ENCODE results near the gene LSM4. TPM values are rescaled to one million over a fixed set of nuclear protein-coding genes. Genes with fewer than 3 reads are reported as not detected.

Gene LSM4
- total RNA-seq, 4 donors from 2014 or later, result 122 to 294 (median 193) TPM

GRCh38 chr19:18289471-18290301, 33.2 kb downstream of the LSM4 start:
- TF ChIP-seq POLR2A (IDR thresholded peaks at IDR 0.05), result no peak
- TF ChIP-seq, protein P1, sequence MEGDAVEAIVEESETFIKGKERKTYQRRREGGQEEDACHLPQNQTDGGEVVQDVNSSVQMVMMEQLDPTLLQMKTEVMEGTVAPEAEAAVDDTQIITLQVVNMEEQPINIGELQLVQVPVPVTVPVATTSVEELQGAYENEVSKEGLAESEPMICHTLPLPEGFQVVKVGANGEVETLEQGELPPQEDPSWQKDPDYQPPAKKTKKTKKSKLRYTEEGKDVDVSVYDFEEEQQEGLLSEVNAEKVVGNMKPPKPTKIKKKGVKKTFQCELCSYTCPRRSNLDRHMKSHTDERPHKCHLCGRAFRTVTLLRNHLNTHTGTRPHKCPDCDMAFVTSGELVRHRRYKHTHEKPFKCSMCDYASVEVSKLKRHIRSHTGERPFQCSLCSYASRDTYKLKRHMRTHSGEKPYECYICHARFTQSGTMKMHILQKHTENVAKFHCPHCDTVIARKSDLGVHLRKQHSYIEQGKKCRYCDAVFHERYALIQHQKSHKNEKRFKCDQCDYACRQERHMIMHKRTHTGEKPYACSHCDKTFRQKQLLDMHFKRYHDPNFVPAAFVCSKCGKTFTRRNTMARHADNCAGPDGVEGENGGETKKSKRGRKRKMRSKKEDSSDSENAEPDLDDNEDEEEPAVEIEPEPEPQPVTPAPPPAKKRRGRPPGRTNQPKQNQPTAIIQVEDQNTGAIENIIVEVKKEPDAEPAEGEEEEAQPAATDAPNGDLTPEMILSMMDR (IDR thresholded peaks at IDR 0.05 in 4 of 5, conservative IDR thresholded peaks at IDR 0.05 in 1 of 5), result no peak
- intact Hi-C loops (cut with DNase I; ENCODE audit: low total_unique reads) (no loop called here), in situ Hi-C loops (cut with MboI; ENCODE audit: low sequenced_read_pairs in 4 of 4) (no loop called here)
- Histone ChIP-seq H3K4me1 (peaks cover 5 to 9% of the 10 kb centered on the region in 2 donors), H3K36me3 (no peaks in the 10 kb centered on the region), H3K9me3 (no peaks in the 10 kb centered on the region), H3K27ac (peak overlapping the region; percentile 86 to 98 (median 93)), H3K4me3 (no peak overlapping the region), H3K27me3 (no peaks in the 10 kb centered on the region)
- no peak for DNase-seq
- ATAC-seq, result no peak

DNA sequence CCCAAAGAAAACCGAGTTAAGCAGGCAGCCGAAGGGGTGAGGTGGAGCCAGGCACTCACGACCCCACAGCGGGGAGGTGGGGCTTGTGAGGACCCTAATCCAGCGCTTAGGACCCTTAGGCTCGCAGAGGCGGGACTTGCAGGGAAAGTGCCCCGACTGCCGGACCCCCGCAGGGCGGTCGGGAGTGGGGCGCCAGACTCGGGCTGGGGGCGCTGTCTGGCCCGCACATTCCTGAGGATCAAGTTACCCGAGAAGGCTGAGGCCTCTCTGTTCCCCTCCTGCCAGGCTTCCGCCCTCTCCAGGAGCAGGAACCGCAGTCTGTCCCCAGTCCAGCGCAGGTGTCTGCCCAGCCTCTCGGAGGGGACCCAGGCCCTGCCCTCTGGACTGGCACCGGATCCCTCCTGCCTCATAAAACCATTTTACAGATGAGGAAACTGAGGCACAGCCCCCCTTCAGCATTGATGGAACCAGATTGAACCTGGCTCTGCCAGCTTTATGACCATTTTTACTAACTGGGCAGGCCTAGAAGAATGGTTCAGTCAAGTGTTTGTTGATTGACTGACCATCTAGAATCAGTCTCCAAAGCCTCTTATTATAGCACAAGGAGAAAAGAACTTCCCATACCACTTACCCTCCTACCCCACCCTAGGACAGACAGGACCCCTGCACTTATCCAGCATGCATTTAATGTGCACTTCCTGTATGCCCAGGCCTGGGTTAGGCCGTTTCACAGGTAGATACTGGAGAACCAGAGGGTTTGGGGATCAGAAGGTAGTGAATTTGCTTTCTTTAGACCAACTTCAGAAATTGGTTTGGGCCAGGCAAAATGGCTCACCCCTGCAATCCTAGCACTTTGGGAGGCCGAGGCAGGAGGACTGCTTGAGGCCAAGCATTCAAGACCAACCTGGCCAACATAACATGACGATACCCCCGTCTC, 34.8 kb downstream of the LSM4 start:
- Histone ChIP-seq H3K36me3 (no peaks in the 10 kb centered on the region), H3K9me3 (no peaks in the 10 kb centered on the region), H3K27ac (peak overlapping the region in 3 of 4 donors; percentile 16 to 100 (median 28)), H3K27me3 (no peaks in the 10 kb centered on the region), H3K4me1 (peaks cover 6 to 8% of the 10 kb centered on the region in 2 donors), H3K4me3 (no peak overlapping the region)
- in situ Hi-C loops (cut with MboI; ENCODE audit: low sequenced_read_pairs in 4 of 4), result no loop called here
- TF ChIP-seq POLR2A (IDR thresholded peaks at IDR 0.05), result no peak
- TF ChIP-seq, protein P1 (IDR thresholded peaks at IDR 0.05 in 4 of 5, conservative IDR thresholded peaks at IDR 0.05 in 1 of 5), result no peak
- no peak for ATAC-seq
- intact Hi-C loops (cut with DNase I; ENCODE audit: low total_unique reads), result no loop called here
- DNase-seq, result no peak

- TF ChIP-seq POLR2A (IDR thresholded peaks at IDR 0.05), result no peak
- TF ChIP-seq, protein P1 (IDR thresholded peaks at IDR 0.05 in 4 of 5, conservative IDR thresholded peaks at IDR 0.05 in 1 of 5), result no peak
- Histone ChIP-seq H3K36me3 (no peaks in the 10 kb centered on the region), H3K4me3 (no peak overlapping the region), H3K27me3 (no peaks in the 10 kb centered on the region), H3K9me3 (no peaks in the 10 kb centered on the region), H3K4me1 (peaks cover 9 to 11% of the 10 kb centered on the region in 2 donors), H3K27ac (peak overlapping the region; percentile 16 to 100 (median 29))
- intact Hi-C loops (cut with DNase I; ENCODE audit: low total_unique reads) (no loop called here), in situ Hi-C loops (cut with MboI; ENCODE audit: low sequenced_read_pairs in 4 of 4) (no loop called here)
- ATAC-seq (no peak), DNase-seq (no peak)
Measured at GRCh38 chr19:18286973-18287635, 35.8 kb downstream of the LSM4 start.

GRCh38 chr19:18284712-18285360, 38.0 kb downstream of the LSM4 start:
- Histone ChIP-seq H3K27me3 (no peaks in the 10 kb centered on the region), H3K27ac (peak overlapping the region in 3 of 4 donors; percentile 65 to 100 (median 72)), H3K4me1 (peaks cover 9 to 11% of the 10 kb centered on the region in 2 donors), H3K36me3 (no peaks in the 10 kb centered on the region), H3K9me3 (no peaks in the 10 kb centered on the region), H3K4me3 (no peak overlapping the region)
- ATAC-seq, result no peak
- intact Hi-C loops (cut with DNase I; ENCODE audit: low total_unique reads), result loop anchor here (5.0 kb wide), 2 partner anchors 263 to 278 kb away; partner anchors contain the start of gene ARRDC2
- no peak for DNase-seq
- in situ Hi-C loops (cut with MboI; ENCODE audit: low sequenced_read_pairs in 4 of 4), result no loop called here
- TF ChIP-seq, protein P1 (IDR thresholded peaks at IDR 0.05 in 4 of 5, conservative IDR thresholded peaks at IDR 0.05 in 1 of 5), result no peak
- TF ChIP-seq POLR2A (IDR thresholded peaks at IDR 0.05), result no peak

All from gastrocnemius medialis (tissue), 4 donors.